ENCODE results near the gene UBA52. TPM values are rescaled to one million over a fixed set of nuclear protein-coding genes. Genes with fewer than 3 reads are reported as not detected.
"Not testable (repeated sequence)": the region's sequence is repeated elsewhere in the genome, so short reads cannot be mapped to it uniquely, and the experiment has no call there.

UBA52 gene
- 1,000 to 10,000 TPM; 1,563 to 2,429 (median 2,196) TPM for total RNA-seq
- polyA plus RNA-seq = 1,000 to 10,000 TPM; 2,042 to 2,197 TPM
- 719 reads per million, percentile 99 among the genes with 10 or more reads in this experiment for total RNA-seq

GRCh38 chr19:18571564-18572344, at the start of gene UBA52:
TSS of gene UBA52 (plus strand) at chr19:18571857. CDS start at chr19:18573301, 1,444 bp downstream.
- H3K36me3 Mint-ChIP-seq = peaks cover 0 to 35% (median 17%) of the 10 kb centered on the region in 5 donors
- CTCF ChIA-PET = interaction anchor here (0.6 to 2.0 kb wide), 8 partner anchors 14 to 261 kb away, joined by 3 to 11 read pairs (median 4); partner anchors contain the start of genes KXD1 and REX1BD
- POLR2A ChIA-PET = interaction anchor here (0.6 to 3.5 kb wide), 24 partner anchors 9 to 347 kb away, joined by 3 to 47 read pairs (median 4); partner anchors contain the start of genes COPE, CRTC1, DDX49 and ELL
- no peaks in the 10 kb centered on the region for H3K9me3 ChIP-seq (ENCODE audit: control insufficient read depth in 2 of 3, low read length in 3 of 3)
- DNase-seq = peak; percentile 97 to 99 (median 98)
- peaks cover 14 to 38% (median 26%) of the 10 kb centered on the region in 7 donors for H3K4me1 Mint-ChIP-seq
- peak; percentile 97 for ATAC-seq
- H3K4me1 ChIP-seq (ENCODE audit: control insufficient read depth in 2 of 2, insufficient read depth in 2 of 2, low read length in 2 of 2) = peaks cover 17% of the 10 kb centered on the region in 2 donors
- peak within 1 kb of the TSS; percentile 83 to 97 (median 91) for H3K4me3 Mint-ChIP-seq
- intact Hi-C loops (cut with micrococcal nuclease) = loop anchor here (1.0 to 10.0 kb wide), 7 partner anchors 14 to 348 kb away; partner anchors contain the start of genes COPE (in 2 of the 2), DDX49 (in 2 of the 2), ELL (in 2 of the 2) and KXD1 (in 2 of the 2)
- H3K27me3 ChIP-seq (ENCODE audit: control insufficient read depth in 2 of 2, insufficient read depth in 2 of 2, low read length in 2 of 2) = no peaks in the 10 kb centered on the region
- peak within 1 kb of the TSS; percentile 94 for H3K27ac ChIP-seq (ENCODE audit: low read depth, low read length)
- H3K27ac Mint-ChIP-seq = peak within 1 kb of the TSS; percentile 92 to 99 (median 96)
- peaks cover 14 to 64% (median 26%) of the 10 kb centered on the region in 3 experiments for H3K36me3 ChIP-seq (ENCODE audit: control insufficient read depth in 2 of 3, insufficient read depth in 3 of 3, low read length in 3 of 3)
- H3K4me3 ChIP-seq (ENCODE audit: low read length) = peak within 1 kb of the TSS; percentile 91
- no peaks in the 10 kb centered on the region for H3K9me3 Mint-ChIP-seq
- H3K27me3 Mint-ChIP-seq = peaks cover 0 to 2% (median 0%) of the 10 kb centered on the region in 5 donors

GRCh38 chr19:18522124-18522861, 49.4 kb upstream of the UBA52 start:
- peaks cover 0 to 4% (median 0%) of the 10 kb centered on the region in 3 experiments for H3K36me3 ChIP-seq (ENCODE audit: control insufficient read depth in 2 of 3, insufficient read depth in 3 of 3, low read length in 3 of 3)
- H3K27ac ChIP-seq (ENCODE audit: low read depth, low read length) = peak overlapping the region; percentile 94
- Mint-ChIP-seq H3K27me3 (no peaks in the 10 kb centered on the region), H3K4me3 (peak overlapping the region; percentile 87 to 98 (median 93)), H3K36me3 (no peaks in the 10 kb centered on the region), H3K9me3 (no peaks in the 10 kb centered on the region), H3K27ac (peak overlapping the region; percentile 89 to 98 (median 95)), H3K4me1 (peaks cover 0 to 24% (median 17%) of the 10 kb centered on the region in 7 donors)
- peak overlapping the region; percentile 89 for H3K4me3 ChIP-seq (ENCODE audit: low read length)
- ChIA-PET POLR2A (interaction anchor here (0.6 to 4.4 kb wide), 15 partner anchors 9 to 489 kb away, joined by 3 to 30 read pairs (median 4); partner anchors contain the start of genes COPE, DDX49, FKBP8 and JUND), CTCF (interaction anchor here (0.6 to 2.8 kb wide), 3 partner anchors 23 to 324 kb away, joined by 3 to 19 read pairs (median 4); partner anchors contain the start of gene REX1BD)
- no peaks in the 10 kb centered on the region for H3K27me3 ChIP-seq (ENCODE audit: control insufficient read depth in 2 of 2, insufficient read depth in 2 of 2, low read length in 2 of 2)
- no peaks in the 10 kb centered on the region for H3K9me3 ChIP-seq (ENCODE audit: control insufficient read depth in 2 of 3, low read length in 3 of 3)
- intact Hi-C loops (cut with micrococcal nuclease) = loop anchor here (1.0 to 10.0 kb wide), 24 partner anchors 21 to 1217 kb away; partner anchors contain the start of genes BORCS8 (in 2 of the 2), COPE (in 2 of the 2), CRTC1 (in 2 of the 2) and DDX49 (in 2 of the 2)
- DNase-seq = peak; percentile 99 to 100 (median 100)
- ATAC-seq = peak; percentile 92
- H3K4me1 ChIP-seq (ENCODE audit: control insufficient read depth in 2 of 2, insufficient read depth in 2 of 2, low read length in 2 of 2) = peaks cover 5 to 9% of the 10 kb centered on the region in 2 donors

GRCh38 chr19:18522862-18523440, 48.7 kb upstream of the UBA52 start:
- H3K36me3 Mint-ChIP-seq; H3K9me3 ChIP-seq (ENCODE audit: control insufficient read depth in 2 of 3, low read length in 3 of 3); H3K27me3 ChIP-seq (ENCODE audit: control insufficient read depth in 2 of 2, insufficient read depth in 2 of 2, low read length in 2 of 2); H3K9me3 Mint-ChIP-seq; ATAC-seq; H3K36me3 ChIP-seq (ENCODE audit: control insufficient read depth in 2 of 3, insufficient read depth in 3 of 3, low read length in 3 of 3); H3K27me3 Mint-ChIP-seq; H3K4me1 ChIP-seq (ENCODE audit: control insufficient read depth in 2 of 2, insufficient read depth in 2 of 2, low read length in 2 of 2): not testable (repeated sequence)
- CTCF ChIA-PET = interaction anchor here (0.9 kb wide), 1 partner anchor 66 kb away, joined by 3 read pairs; the partner anchor contains the start of gene REX1BD
- H3K4me3 ChIP-seq (ENCODE audit: low read length) = peak overlapping the region; percentile 53
- peak overlapping the region; percentile 89 to 98 (median 95) for H3K27ac Mint-ChIP-seq
- peak in 1 of 9 donors; percentile 34 for DNase-seq
- H3K4me3 Mint-ChIP-seq = peak overlapping the region in 9 of 10 donors; percentile 87 to 98 (median 93)
- POLR2A ChIA-PET = interaction anchor here (0.6 to 4.4 kb wide), 10 partner anchors 8 to 396 kb away, joined by 3 to 30 read pairs (median 6); partner anchors contain the start of genes COPE, DDX49, FKBP8 and KXD1
- H3K4me1 Mint-ChIP-seq = peaks cover 0 to 21% (median 17%) of the 10 kb centered on the region in 7 donors
- intact Hi-C loops (cut with micrococcal nuclease) = loop anchor here (1.0 to 10.0 kb wide), 24 partner anchors 20 to 1218 kb away; partner anchors contain the start of genes BORCS8 (in 2 of the 2), COPE (in 2 of the 2), CRTC1 (in 2 of the 2) and DDX49 (in 2 of the 2)
- H3K27ac ChIP-seq (ENCODE audit: low read depth, low read length) = peak overlapping the region; percentile 78

- no peaks in the 10 kb centered on the region for H3K9me3 ChIP-seq (ENCODE audit: control insufficient read depth in 2 of 3, low read length in 3 of 3)
- Mint-ChIP-seq H3K27me3 (no peaks in the 10 kb centered on the region), H3K36me3 (peaks cover 0 to 1% (median 0%) of the 10 kb centered on the region in 5 donors), H3K9me3 (no peaks in the 10 kb centered on the region), H3K27ac (peak overlapping the region in 3 of 9 donors; percentile 4 to 29 (median 20)), H3K4me3 (peak overlapping the region in 1 of 10 donors; percentile 25), H3K4me1 (peaks cover 0 to 20% (median 17%) of the 10 kb centered on the region in 7 donors)
- no peak overlapping the region for H3K4me3 ChIP-seq (ENCODE audit: low read length)
- DNase-seq (no peak), ATAC-seq (no peak)
- peaks cover 5 to 9% of the 10 kb centered on the region in 2 donors for H3K4me1 ChIP-seq (ENCODE audit: control insufficient read depth in 2 of 2, insufficient read depth in 2 of 2, low read length in 2 of 2)
- H3K27ac ChIP-seq (ENCODE audit: low read depth, low read length) = no peak overlapping the region
- no peaks in the 10 kb centered on the region for H3K27me3 ChIP-seq (ENCODE audit: control insufficient read depth in 2 of 2, insufficient read depth in 2 of 2, low read length in 2 of 2)
- peaks cover 0 to 4% (median 0%) of the 10 kb centered on the region in 3 experiments for H3K36me3 ChIP-seq (ENCODE audit: control insufficient read depth in 2 of 3, insufficient read depth in 3 of 3, low read length in 3 of 3)
- ChIA-PET POLR2A (interaction anchor here (1.0 to 4.1 kb wide), 5 partner anchors 14 to 396 kb away, joined by 3 to 24 read pairs (median 7); partner anchors contain the start of genes COPE, DDX49, FKBP8 and KXD1), CTCF (no interaction called here)
- intact Hi-C loops (cut with micrococcal nuclease) = loop anchor here (2.0 to 10.0 kb wide), 8 partner anchors 52 to 1219 kb away; partner anchors contain the start of genes TMEM161A (in 2 of the 2), ABHD8 (in 1 of the 2), ARMC6 (in 1 of the 2) and CCDC124 (in 1 of the 2)
Observed at GRCh38 chr19:18523841-18524240, 47.8 kb upstream of the UBA52 start.

GRCh38 chr19:18526316-18526715, 45.3 kb upstream of the UBA52 start:
- ChIA-PET CTCF (interaction anchor here (0.6 kb wide), 1 partner anchor 30 kb away, joined by 6 read pairs; no protein-coding TSS in a partner anchor), POLR2A (interaction anchor here (1.0 kb wide), 1 partner anchor 31 kb away, joined by 3 read pairs; the partner anchor contains the start of gene KXD1)
- H3K27ac Mint-ChIP-seq = peak overlapping the region in 1 of 9 donors; percentile 20
- no peaks in the 10 kb centered on the region for H3K27me3 Mint-ChIP-seq
- Histone ChIP-seq H3K27ac (ENCODE audit: low read depth, low read length) (no peak overlapping the region), H3K27me3 (ENCODE audit: control insufficient read depth in 2 of 2, insufficient read depth in 2 of 2, low read length in 2 of 2) (no peaks in the 10 kb centered on the region), H3K9me3 (ENCODE audit: control insufficient read depth in 2 of 3, low read length in 3 of 3) (no peaks in the 10 kb centered on the region), H3K4me1 (ENCODE audit: control insufficient read depth in 2 of 2, insufficient read depth in 2 of 2, low read length in 2 of 2) (peaks cover 0 to 3% of the 10 kb centered on the region in 2 donors), H3K36me3 (ENCODE audit: control insufficient read depth in 2 of 3, insufficient read depth in 3 of 3, low read length in 3 of 3) (peaks cover 0 to 6% (median 2%) of the 10 kb centered on the region in 3 experiments), H3K4me3 (ENCODE audit: low read length) (no peak overlapping the region)
- no peak for DNase-seq
- H3K9me3 Mint-ChIP-seq = no peaks in the 10 kb centered on the region
- peaks cover 0 to 2% (median 0%) of the 10 kb centered on the region in 5 donors for H3K36me3 Mint-ChIP-seq
- peaks cover 0 to 6% (median 3%) of the 10 kb centered on the region in 7 donors for H3K4me1 Mint-ChIP-seq
- no peak overlapping the region for H3K4me3 Mint-ChIP-seq
- no peak for ATAC-seq
- intact Hi-C loops (cut with micrococcal nuclease) = loop anchor here in 1 of 2 donors (10.0 kb wide), 3 partner anchors 62 to 1222 kb away; partner anchors contain the start of genes ABHD8, DDA1 and MRPL34
